HG03196 (cell line): Measurements from ENCODE around the gene KDM1A.
"Not testable (repeated sequence)": the region's sequence is repeated elsewhere in the genome, so short reads cannot be mapped to it uniquely, and the experiment has no call there.

Source experiments
- ATAC-seq: cut with Tn5 transposase; IDR thresholded peaks from one replicate; pipeline ENCODE4 v1.9.1; 2021; ENCODE audit not compliant: unreplicated experiment

The KDM1A gene

DNA sequence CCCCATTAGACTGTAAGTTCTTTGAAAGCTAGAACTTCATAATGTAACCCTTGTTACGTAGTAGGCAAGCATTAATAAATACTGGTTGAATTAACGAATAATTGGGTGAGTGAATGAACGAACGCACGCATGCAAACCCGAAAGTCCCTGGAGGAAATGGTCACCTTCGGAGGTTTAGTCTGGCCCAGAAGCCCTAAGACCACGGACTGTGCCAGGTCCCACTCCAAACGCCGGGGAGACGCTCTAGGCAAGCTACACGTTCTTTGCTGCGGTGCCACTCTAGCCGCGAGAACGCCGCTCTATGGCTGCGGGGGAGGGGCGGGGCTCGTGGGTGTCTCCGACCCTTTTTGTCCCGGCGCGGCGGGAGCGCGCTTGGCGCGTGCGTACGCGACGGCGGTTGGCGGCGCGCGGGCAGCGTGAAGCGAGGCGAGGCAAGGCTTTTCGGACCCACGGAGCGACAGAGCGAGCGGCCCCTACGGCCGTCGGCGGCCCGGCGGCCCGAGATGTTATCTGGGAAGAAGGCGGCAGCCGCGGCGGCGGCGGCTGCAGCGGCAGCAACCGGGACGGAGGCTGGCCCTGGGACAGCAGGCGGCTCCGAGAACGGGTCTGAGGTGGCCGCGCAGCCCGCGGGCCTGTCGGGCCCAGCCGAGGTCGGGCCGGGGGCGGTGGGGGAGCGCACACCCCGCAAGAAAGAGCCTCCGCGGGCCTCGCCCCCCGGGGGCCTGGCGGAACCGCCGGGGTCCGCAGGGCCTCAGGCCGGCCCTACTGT is at the start of gene KDM1A:
Gene KDM1A (plus strand): TSS at position 375 of the 769 bp plus-strand sequence. CDS start 129 bp downstream, at position 504.
- ATAC-seq = peak; percentile 93

DNA sequence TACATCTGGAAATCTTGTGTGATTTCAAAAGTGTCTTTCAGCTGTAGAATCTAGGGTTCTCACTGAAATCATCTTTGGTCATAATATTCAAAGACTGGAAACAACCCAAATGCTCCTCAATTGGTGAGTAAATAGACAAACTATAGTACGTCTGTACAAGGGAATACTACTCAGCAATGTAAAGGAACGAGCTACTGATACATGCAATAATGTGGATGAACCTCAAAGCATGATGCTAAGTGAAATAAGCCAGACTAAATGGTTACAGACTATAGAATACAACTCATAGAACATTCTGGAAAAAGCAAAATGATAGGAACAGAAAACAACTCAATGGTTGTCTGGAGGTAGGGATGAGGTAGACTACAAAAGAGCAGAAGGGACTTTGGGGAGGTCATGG is 49.2 kb upstream of the KDM1A start:
- ATAC-seq = no peak

DNA sequence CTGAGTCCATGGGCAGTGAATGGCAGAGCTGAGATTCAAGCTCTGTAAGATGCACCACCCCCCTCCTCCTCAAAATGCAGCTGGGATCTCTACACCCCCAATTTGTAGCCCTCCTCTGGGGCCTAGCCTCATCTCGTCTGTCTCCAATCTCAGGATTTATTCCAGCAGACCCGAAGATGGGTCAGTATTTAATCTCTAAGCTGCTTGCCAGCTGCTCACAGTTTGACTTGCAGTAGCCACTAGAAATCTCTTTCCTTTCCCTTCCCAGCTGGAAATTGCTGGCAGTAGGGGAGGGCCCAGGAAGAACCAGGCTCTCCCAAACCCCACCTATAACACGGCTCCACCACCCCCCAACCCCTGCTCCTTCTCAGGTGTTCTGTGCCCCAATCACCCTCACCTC is 48.1 kb upstream of the KDM1A start:
- no peak for ATAC-seq

DNA sequence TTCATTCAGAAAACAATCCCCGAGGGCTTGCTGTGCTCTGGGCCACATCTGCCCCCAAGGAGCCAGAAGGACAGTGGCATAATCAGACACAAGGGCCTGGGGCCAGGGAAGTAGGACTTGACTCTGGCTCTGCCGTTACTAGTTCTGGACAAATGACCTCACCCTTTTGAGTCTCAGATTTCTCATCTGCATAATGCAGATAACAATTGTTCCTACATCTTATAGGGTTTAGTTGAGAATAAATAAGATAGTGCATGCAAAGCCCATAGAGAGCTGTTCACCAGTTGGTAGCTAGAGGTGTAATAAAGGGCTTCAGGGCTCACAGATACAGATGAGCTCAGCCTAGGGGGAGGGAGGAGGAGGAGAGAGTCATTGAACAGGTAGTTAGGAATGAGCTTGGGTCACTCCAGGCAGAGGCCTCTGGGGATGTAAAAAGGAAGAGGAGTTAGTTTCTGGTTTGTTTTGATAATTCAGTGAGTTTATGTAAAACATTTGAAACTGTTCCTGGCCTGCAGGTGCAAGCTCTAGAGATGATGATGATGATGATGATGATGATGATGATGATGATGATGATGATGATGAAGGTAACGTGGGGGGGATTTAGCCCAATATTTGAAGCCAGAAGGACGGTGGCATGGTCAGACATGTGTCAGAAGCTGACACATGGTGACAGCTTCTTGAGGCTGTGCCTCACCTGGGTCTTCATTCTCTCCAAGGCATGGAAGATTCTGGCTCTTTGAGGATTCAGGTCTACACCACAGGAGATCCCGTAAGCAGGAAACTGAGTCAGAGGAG is 47.5 kb upstream of the KDM1A start:
- no peak for ATAC-seq

DNA sequence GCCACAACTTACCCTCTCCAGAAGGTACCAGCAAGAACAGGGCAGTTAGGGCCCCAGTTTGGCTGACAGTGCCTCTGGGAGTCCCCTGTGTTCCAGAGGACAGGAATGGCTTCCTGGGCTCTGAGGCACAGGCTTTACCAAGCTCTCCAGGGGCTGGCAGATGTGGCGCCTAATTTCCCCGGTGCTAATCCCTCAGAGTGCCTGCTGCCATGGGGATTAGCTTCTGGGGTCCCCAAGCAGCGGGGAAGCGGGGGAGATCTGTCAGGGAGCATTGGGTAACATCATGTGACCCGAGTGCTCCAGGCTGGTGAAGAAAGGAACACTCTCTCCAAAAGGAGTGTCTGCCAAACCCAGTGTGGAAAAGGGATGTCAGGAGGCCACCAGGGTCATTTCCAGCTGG is 46.5 kb upstream of the KDM1A start, which contains the start of gene LACTBL1:
Gene LACTBL1 (minus strand): TSS at position 107 of the 400 bp plus-strand sequence. CDS start 550 bp downstream, outside the sequence.
- ATAC-seq = no peak

DNA sequence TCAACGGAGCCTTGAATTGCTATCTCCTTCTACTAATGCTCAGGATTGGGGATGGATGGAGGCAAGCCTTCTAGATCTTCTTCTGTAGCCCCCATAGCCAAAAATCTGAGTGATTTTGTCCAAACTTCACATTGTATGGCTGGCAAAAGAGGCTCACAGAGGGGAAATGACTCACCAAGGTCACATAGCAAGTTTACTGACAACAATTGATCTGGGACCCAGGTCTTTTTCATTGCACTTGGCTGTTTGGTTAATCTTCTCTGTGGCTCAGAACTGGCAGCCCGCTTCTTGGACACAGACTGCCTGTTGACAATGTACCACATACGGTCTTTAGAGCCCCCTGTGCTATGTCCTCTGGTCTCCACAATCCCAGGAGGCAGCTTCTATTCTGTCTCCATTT is 43.6 kb upstream of the KDM1A start:
- no peak for ATAC-seq

DNA sequence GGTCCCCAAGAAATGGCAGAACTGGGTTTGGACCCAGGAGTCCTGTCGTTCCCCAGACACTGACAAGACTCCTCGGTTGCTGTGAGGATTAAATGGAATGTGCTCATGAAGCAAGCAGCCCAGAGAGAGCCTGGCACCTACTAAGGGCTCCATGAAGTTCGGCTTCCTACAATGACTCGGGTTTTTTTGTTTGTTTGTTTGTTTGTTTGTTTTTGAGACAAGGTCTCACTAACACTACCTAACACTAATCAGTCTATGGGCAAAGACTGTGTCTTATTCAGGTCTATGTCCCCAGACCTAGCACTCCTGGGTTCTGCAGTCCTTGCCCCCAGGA is 43.2 kb upstream of the KDM1A start:
- ATAC-seq = no peak

DNA sequence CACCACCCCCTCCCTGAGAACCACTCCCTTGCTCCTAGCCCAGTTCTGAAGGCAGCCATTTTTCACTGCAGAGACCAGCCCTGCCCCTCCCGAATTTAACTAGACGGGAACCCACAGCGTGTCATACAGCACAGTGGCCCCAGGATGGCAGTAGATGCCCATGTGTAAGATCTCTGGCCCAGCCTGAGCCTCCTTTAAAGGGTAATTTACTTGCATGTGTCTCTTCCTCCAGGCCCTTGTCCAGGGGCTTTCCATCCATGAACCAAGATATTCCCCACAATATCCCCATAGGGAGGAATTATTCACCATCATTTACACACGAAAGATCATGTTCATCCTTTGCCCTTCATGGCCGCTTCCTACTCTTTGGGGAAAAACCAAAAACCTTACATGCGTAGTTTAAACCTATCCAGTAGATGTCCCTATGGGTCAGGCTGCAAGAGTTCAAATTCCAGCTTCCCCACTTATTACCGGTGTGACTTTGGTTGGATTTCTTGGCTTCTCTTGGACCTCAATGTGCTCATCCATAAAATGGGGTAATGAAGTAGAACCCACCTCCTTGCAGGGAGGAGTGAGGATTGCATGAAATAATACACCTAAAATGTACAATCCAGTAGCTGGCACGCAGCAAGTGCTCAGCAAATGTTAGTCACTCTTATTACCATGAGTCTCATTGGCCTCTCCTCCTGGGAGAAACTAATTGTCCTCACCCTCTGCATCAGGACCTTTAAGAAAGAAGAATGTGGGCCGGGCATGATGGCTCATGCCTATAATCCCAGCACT is 42.6 kb upstream of the KDM1A start:
- ATAC-seq = no peak

DNA sequence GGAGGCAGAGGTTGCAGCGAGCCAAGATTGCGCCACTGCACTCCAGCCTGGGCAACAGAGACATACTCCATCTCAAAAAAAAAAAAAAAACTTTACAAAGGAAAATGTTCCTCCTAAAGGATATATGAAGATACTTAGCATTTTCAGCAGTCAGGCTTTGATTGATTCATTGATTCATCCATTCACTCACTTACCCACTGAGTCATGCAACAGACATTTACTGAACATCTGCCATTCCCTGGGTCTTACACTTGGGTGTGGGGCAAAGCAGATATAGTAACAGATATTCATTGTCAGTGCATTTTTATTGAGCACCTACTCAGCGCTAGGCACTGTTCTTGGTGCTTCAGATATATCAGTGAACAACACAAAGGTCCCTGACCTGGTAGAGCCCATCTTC is 41.0 kb upstream of the KDM1A start:
- no peak for ATAC-seq

DNA sequence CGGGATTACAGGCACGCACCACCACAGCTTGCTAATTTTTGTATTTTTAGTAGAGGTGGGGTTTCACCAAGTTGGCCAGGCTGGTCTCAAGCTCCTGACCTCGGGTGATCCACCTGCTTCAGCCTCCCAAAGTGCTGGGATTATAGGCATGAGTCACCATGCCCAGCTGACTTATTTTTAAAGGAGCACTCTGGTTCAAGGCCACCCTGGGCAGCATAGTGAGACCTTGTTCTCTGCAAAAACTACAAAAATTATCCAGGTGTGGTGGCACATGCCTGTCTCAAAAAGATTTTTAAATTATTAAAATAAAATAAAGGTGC is 38.8 kb upstream of the KDM1A start:
- ATAC-seq = not testable (repeated sequence)

DNA sequence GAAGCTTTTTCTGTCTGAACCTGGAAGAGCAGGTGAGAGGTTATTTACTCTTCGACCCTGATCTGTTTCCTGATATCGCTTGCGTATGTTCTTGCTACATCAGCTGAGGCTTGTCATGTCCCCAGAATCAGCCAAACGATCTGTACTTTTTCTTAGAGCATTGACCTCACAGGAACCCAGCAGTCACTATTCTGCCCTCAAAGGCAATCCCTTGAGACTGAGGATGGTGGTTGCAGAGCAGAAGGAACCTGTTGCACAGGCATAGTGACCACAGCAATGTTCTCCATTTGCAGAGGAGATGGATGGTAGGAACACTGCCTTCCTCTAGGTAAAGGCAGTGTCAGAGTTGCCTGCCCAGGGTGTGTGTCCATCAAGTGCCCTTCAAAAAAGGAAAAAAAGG is 35.3 kb upstream of the KDM1A start:
- ATAC-seq = no peak

DNA sequence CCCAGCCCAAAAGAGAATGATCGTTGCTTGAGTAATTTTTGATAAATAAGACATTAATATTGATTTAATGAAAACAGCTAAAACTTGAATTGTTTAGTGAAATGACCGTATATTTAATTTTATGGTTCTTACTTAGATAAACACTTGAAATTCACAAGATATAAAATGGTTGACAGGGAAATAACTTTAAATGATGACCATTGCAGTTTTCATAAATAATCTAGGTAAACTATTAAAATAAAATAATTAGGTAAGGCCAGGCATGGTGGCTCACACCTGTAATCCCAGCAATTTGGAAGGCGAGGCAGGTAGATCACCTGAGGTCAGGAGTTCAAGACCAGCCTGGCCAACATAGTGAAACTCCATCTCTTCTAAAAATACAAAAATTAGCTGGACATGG is 26.9 kb upstream of the KDM1A start:
- not testable (repeated sequence) for ATAC-seq

DNA sequence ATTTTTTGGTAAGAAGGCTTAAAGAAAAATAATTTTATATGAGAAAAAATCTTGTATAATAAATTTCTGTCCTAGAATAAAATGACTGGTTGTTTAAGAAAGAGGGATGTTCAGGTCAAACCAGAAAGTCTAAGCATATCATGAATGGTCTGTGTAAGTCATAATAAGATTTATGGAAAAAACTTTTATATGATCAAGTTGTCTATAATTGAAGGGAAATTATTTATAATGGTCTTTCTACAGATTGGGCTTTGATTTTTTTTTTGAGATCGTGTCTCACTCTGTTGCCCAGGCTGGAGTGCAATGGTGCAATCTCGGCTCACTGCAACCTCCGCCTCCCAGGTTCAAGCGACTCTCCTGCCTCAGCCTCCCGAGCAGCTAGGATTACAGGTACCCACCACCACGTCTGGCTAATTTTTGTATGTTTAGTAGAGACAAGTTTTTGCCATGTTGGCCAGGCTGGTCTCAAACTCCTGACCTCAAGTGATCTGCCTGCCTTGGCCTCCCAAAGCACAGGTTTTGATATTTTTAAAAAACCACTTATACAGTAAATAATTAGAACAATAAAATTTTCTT is 26.0 kb upstream of the KDM1A start:
- ATAC-seq = not testable (repeated sequence)

DNA sequence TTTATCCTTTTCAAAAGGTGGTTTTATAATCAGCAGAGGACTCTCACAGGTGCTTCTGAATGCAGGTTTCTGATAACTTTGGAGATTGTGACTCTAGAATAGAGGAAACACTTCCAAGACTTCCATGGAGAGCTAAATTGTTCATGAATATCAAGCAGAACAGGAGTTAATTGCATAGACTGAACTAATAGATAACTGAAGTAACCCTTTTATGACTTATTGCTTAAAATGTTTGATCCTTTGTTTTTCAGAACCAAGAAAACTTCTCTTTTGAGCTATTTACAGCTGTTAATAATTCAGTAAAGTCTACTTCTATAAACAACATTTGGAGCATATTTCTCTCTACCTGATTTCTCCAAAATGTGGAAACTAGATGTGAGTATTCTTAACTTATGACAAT is 23.5 kb upstream of the KDM1A start:
- no peak for ATAC-seq

DNA sequence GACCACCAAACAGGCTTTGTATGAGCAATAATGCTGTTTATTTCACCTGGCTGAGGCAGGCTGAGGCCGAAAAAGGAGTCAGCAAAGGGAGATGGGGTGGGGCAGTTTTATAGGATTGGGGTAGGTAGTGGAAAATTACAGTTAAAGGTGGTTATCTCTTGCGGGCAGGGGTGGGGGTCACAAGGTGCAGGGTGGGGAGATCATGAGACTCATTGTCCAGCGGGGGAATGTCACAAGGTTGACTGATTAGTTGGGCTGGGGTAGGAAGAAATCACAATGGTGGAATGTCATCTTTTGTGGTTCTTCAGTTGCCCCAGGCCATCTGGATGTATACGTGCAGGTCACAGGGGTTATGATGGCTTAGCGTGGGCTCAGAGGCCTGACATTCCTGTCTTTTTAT is 21.7 kb upstream of the KDM1A start:
- not testable (repeated sequence) for ATAC-seq

DNA sequence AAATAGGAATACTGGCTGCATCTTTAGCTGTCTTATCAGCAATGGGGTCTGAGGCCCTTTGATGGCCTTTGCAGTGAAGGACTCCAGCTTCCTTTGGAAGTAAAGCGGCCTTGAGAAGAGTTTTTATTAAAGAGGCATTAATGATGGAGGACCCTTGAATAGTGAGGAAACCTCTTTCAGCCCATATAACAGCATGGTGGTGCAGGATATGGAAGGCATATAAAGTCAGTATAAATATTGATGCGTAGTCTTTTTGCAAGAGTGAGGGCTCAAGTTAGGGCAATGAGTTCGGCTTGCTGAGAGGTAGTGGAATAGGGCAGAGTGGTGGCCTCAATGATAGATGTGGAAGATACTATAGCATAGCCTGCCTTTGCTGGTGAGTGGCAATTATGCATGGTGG is 19.1 kb upstream of the KDM1A start:
- not testable (repeated sequence) for ATAC-seq

DNA sequence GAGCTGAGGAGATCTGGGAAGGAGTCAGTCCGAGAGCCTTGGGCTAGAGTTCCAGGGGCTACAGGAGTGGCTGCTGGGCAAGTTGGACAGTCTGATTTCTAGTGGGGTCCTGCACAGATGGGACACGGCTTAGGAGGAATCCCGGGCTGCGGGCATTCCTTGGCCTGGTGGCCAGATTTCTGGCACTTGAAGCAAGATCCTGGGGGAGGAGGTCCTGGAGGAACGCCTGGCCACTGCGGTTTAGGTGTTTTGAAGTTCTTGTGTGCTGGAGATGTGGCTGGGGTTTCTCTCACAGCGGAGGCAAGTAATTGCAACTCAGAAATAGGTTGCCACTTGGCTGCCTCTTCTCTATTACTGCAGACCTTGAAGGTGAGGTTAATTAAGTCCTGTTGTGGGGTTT is 17.1 kb upstream of the KDM1A start:
- ATAC-seq = not testable (repeated sequence)

DNA sequence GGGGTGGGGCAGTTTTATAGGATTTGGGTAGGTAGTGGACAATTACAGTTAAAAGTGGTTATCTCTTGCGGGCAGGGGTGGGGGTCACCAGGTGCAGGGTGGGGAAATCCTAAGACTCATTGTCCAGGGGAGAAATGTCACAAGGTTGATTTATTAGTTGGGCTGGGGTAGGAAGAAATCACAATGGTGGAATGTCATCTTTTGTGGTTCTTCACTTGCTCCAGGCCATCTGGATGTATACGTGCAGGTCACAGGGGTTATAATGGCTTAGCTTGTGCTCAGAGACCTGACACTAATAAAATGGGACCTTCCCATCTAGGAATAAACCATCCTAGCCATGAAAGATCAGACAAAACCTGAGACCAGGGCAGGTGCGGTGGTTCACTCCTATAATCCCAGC is 15.2 kb upstream of the KDM1A start:
- ATAC-seq = no peak

DNA sequence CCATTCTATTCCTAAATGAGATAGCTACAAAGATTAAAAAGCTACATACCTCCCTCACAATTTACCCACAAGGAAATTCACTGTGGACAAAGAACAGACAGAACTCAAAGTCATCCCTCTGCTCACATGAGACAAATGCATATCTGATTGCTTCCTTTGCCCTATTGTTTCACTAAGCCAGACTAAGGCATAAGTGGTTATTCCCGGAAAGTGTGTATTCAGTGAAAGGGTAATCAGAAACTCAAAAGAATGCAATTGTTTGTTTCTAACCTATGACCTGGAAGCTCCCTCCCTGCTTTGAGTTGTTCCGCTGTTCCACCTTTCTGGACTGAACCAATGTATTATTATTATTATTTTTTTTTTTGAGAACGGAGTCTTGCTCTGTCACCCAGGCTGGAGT is 14.5 kb upstream of the KDM1A start:
- ATAC-seq = not testable (repeated sequence)

DNA sequence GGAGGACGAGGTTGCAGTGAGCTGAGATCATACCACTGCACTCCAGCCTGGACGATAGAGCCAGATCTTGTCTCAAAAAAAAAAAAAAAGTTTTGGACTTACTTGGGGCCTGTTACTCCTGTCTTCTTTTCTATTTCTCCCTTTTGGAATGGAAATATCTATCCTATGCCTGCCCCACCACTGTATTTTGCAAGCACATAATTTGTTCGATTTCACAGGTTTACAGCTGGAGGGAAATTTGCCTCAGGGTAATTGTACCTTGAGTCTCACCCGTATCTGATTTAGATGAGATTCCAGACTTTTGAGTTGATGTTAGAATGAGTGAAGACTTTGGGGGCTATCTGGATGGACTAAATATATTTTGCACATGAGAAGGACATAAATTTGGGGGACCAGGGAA is 12.2 kb upstream of the KDM1A start:
- no peak for ATAC-seq

DNA sequence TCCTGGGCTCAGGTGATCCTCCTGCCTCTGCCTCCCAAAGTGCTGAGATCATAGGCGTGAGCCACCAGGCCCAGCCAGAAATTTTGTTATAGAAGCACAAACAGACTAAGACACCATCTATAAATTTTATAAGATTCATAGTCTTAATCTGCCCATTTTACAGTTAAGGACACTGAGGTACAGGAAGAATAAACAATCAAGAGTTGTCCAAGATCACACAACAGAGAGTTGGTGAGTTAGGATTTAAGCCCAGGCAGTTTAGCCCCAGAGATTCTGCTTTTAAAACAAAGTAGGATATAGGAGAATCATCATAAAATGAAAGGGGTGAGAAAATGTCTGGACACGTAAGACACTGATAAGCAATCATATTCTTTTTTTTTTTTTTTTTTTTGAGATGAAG is 10.4 kb upstream of the KDM1A start:
- no peak for ATAC-seq
